Stimulated activated CD4-positive, alpha-beta T cell treated with anti-CD3 and anti-CD28 coated beads, Interleukin-15, amount 100 ng/mL, for 1 hour (primary cell): ENCODE results near the gene DCAF10.
A peak's percentile ranks its signal among the peaks of the same experiment; 100 is the strongest.
"Not testable (repeated sequence)": the region's sequence is repeated elsewhere in the genome, so short reads cannot be mapped to it uniquely, and the experiment has no call there.

Source experiments
- DNase-seq, 2 donors: peaks; one replicate each; pipeline ENCODE4 v3.0.0-alpha.2; 2020; ENCODE audit warnings: low read depth in 1 of 2, low spot score in 1 of 2

DCAF10 gene

DNA sequence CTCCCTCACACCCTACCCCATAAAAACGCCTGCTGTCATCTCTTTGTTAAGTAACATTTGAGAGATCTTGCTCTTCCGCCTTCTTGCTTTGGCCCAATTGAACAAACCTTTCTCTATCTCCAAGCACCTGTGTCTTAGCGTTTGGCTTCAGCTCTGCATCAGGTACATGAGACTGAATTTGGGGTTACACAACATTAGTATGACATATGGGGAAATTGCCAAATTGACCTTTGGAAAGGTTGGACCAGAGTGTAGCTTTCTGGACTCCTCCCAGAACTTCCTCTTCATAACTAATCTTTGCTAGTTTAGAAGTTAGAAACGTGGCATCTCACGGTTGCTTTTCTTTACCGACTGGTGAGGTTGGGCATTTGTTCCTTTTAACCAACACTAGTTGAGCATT, 12.3 kb upstream of the DCAF10 start:
- no peak for DNase-seq

DNA sequence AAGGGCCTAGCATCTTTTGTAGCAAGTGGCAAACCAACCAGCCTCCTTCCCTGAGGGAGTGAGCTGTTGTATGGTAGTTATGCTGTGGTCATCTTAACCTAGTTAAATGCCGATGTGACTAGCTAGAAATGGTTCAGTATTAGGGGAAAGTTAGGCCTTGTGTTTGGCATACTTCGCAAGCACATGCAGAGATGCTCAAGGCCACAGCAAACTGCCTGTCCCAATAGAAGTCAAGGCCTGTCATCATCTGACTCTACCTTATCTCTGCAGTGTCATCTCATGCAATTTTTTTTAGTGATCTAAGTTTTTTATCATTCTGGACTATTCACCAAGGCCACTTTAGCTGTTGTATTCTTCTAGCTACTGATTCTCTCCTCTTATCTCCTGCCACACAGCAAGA, 10.5 kb upstream of the DCAF10 start:
- DNase-seq = no peak

DNA sequence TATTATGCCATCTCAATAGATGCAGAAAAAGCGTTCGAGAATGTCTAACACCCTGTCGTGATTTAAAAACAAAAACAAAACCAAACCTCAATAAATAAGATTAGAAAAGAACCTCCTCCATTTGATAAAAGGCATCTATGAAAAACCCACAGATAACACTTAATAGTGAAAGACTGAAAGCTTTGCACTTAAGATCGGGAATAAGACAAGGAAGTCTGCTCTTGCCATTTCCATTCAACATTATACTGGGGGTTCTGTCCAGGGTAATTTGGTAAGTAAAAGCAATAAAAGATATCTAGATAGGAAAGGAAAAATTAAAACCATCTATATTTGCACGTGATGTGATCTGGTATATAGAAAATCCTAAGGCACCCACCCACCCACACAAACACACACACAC, 8.5 kb upstream of the DCAF10 start:
- no peak for DNase-seq

DNA sequence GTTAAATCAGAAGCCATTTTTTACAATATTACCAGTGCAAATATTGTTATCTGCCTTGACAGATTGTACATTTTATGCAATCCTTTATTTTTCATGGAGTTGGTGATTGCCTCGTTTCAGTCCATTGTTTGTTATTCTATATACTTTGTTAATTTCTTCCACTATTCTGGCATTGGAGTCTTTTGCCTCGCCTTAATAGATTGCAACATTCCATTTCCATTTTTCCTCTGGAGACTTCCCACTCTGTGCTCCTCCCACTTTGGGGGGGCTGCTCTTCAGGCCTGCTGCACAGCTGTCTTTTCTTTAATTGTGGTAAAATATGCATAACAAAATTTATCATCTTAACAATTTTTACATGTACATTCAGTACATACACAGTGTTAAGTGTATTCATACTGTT, 4.4 kb upstream of the DCAF10 start:
- DNase-seq = no peak

DNA sequence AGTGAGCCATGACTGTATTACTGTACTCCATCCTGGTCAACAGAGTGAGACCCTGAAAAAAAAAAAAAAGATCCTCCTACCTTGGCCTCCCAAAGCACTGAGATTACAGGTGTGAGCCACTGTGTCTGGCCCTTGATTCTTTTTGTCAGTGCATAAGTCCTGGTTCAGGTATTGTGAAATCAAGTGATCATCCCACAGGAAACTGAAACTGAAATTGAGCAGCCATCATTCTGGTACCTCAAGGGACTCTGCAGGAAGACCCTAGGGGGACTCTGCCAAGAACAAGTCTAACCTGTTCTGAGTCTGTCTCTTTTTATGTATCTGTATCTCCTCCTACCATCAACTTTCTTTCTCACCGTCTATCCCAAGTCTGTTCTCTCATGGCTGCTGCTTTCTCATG, 1.9 kb upstream of the DCAF10 start:
- DNase-seq = no peak

DNA sequence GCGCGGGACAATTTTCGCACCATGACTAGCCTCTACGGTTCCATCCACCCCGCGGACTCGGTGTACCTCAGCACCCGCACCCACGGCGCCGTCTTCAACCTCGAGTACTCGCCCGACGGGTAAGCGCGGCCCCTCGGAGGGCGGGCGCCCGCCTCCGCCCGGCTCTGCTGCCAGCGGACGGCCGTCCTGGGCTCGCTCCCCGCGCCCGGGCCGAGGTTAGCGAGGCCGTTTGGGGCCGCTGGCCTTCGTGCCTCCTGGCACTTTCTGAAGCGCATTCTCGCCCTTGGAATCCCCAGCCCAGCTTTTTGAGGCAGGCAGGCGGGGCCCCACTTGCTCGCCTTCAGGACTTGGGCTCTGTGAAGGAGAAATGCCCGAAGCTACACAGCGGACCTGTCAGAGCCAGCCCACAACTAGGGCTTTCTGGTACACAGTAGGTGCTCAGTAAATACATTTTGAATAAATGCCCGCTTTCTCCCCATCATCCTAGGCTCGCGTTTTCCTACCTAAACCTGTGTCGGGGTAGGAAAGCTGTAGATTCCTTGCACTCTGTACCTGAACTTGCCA, 772 bp downstream of the DCAF10 start:
- DNase-seq = peak; percentile 9 to 23

DNA sequence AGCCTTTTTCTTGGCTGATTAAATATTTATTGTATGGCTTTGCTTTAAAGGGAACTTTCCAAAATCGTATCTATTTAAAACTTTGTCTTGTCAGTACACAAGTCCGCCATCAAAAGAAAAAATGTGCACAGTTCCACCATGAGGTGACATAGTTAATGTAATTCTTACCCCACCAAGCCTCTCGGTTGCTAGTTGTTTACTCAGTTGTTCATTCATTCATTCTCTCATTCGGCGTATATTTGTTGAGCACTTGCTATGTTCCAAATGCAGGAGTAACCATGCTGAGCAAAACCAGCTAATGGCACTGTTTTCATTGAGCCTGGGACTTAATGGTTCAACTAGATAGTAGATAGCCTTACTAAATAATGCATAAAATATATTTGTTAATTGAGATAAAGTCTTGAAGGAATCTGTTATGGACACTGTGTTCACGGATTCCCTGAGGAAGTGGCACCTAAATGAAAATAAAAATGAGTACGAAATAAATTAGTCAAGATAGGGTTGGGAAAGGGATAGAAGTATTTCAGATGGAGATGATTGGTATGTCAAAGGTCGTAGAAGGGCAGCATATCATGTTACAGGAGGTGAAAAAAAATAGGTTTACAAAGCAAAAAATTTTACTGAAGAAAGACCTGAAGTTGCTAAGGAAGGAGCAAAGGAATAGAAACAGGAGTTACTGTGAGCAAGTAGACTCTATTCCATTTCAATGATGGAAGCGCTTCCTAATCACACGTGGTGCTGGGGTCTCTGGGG, 1.5 kb downstream of the DCAF10 start:
- no peak for DNase-seq

DNA sequence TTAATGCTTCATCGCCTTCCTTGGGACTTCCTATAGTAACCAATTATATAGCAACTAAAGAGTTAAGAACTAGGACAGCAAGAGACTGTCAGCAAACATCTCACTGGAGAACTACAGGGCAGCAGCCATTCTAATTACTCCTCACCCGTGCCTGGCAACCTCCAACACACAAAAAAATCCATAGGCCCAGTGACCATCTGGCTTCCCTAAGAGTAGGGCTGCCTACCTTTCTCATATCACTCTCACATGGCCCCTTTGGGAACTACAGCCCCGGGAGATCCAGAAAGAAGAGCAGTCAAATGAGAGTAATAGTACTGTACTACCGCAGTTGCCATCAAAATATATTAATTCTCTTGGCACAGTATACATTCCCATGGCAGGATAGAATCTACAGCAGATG, 5.7 kb downstream of the DCAF10 start:
- DNase-seq = no peak

DNA sequence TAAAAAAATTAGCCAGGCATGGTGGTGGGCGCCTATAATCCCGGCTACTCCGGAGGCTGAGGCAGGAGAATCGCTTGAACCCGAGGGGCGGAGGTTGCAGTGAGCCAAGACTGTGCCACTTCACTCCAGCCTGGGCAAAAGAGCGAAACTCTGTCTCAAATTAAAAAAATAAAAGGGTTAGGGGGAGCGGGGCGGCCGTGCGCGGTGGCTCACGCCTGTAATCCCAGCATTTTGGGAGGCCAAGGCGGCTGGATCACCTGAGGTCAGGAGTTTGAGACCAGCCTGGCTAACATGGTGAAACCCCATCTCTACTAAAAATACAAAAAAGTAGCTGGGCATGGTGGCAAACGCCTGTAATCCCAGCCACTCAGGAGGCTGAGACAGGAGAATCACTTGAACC, 9.1 kb downstream of the DCAF10 start:
- DNase-seq = not testable (repeated sequence)

DNA sequence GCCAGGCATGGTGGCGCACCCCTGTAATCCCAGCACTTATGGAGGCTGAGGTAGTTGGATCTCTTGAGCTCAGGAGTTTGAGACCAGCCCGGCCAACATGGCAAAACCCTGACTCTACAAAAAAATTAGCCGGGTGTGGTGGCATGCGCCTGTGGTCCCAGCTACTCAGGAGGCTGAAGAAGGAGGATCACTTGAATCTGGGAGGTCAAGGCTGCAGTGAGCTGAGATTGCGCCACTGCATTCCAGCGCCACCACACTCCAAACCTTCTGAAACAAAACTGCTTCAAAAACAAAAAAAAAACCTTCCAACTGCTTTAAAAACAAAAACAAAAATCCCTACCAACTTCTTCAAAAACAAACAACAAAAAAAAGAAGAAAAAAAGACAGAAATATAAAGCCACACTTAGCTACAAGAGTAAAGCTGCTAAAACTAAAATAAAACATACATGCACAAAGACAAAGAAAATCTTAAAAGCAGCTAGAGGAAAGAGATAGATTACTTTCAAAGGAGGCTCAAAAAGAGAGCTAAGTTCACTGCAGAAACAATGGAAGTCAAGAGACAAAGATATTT, 11.4 kb downstream of the DCAF10 start:
- DNase-seq = no peak

DNA sequence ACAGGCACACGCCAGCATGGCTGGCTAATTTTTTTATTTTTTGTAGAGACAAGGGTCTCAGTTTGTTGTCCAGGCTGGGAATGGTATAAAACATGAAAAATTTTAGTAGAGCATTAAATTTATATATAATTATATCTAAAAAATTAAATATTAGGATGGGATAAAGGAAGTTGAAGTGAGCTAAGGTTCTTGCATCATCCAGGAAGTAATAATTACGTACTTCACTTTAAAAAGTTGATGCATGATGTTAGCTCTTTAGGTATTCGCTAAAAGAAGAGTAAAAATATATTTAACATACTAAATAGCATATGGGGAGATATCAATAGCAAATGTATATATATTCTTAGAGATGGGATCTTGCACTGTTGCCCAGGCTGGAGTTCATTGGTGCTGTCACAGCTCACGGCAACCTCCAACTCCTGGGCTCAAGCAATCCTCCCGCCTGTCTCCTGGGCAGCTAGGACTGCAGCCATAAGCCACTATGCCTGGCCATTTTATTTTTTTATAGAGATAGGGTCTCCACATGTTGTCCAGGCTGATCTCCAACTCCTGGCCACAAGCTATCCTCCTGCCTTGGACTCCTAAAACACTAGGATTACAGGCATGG, 12.3 kb downstream of the DCAF10 start:
- no peak for DNase-seq

DNA sequence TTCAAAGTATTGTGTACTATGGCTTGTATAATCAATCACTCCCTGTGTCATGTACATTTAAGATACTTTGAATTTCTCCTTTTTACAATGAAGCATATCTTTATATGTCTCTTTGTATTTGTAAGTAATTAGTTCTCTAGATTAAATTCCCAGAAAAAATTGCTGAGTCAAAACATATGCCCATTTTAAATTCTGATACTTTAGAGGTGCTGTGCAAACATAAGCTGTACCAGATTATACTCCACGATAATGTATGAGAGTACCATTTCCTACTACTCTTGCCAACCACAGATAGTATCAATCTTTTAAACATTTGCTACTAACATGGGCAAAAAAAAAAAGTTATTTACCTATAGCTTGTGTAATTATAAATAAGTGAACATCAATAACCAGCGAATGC, 18.3 kb downstream of the DCAF10 start:
- DNase-seq = no peak

DNA sequence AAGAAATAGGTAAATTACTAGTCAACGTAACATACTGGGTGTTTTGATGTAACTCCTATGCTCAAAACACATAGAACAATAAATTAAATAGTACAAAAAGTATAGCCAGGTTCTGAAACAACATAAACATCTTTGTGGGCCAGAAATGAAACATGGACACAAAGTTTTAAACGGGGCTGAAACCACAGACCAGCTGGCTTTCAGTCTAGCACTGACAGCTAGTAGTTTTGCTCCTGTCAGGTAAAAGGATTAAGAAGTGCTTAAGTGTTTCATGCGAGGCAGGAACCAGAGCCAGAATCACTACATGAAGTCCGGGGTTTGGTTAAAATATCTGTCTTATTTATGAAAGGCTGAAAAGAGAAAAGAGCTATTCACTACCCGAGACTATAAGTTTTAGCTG, 19.5 kb downstream of the DCAF10 start:
- no peak for DNase-seq

DNA sequence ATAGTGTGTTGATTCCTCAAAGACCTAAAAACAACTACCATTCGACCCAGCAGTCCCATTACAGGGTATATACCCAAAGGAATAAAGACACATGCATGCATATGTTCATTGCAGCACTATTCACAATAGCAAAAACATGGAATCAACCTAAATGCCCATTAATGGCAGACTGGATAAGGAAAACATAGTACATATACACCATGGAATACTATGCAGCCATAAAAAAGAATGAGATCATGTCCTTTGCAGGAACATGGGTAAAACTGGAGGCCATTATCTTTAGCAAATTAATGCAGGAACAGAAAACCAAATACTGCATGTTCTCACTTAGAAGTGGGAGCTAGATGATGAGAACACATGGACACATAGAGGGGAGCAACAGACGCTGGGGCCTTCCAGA, 24.6 kb downstream of the DCAF10 start:
- not testable (repeated sequence) for DNase-seq

DNA sequence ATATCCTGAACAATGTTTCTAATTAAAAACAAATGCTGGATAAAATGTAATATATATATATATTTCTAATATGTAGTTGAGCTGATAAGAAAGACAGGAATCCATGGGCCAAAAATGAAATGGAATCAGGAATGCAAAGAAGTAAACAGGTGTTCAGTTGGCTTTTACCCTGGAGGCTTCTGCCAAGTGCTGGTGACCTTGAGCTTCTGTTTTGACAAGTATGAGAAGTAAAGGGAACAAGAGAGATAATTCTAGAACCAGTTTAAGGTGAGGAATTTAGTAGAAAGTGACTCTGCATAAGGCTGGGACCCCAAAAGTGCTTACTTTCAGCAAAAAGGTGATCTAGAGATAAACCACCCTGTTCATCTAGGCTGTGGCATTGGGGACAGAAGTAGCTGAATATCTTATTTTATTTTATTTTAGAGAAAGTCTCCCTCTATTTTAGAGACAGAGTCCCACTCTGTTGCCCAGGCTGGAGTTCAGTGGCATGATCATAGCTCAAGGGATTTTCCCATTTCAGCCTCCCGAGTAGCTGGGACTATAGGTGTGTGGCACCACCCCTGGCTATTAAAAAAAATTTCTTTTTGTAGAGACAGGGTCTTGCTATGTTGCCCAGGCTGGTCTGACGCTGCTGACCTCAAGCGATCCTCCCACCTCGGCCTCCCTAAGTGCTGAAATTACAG, 27.0 kb downstream of the DCAF10 start:
- no peak for DNase-seq

DNA sequence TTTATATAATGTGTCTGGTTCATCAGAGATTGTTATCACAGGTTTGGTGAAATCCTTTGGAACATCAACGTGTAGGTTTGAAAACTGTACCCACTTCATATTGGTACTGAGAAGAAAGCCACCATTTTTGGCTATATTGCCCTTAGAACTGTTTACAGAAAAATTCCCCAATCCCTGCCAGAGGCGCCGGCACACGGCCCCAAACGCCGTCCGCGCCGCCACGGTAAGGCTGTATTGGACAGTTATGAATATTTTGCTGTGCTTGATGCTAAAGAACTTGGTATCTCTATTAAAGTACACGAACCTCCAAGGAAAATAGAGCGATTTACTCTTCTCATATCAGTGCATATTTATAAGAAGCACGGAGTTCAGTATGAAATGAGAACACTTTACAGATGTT, 35.2 kb downstream of the DCAF10 start:
- no peak for DNase-seq

DNA sequence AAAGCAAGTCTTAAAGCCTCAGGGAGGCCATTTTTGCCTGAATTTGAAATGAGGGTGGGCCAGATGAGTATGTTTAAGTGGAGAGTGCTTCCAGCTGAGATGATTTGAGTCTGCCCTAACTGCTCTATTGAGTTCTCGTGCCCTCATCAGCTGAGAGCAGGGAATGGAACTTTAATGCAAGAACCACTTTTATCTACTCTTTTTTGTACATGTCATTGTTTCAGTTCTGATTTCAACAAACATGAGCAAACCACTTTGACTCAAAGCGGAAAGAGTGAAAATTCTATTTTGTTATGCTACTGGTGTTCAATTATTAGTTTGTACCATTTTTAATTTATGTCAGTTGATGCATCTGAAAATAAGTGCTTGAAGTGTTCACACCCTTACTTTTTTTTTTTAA, 35.8 kb downstream of the DCAF10 start:
- no peak for DNase-seq

DNA sequence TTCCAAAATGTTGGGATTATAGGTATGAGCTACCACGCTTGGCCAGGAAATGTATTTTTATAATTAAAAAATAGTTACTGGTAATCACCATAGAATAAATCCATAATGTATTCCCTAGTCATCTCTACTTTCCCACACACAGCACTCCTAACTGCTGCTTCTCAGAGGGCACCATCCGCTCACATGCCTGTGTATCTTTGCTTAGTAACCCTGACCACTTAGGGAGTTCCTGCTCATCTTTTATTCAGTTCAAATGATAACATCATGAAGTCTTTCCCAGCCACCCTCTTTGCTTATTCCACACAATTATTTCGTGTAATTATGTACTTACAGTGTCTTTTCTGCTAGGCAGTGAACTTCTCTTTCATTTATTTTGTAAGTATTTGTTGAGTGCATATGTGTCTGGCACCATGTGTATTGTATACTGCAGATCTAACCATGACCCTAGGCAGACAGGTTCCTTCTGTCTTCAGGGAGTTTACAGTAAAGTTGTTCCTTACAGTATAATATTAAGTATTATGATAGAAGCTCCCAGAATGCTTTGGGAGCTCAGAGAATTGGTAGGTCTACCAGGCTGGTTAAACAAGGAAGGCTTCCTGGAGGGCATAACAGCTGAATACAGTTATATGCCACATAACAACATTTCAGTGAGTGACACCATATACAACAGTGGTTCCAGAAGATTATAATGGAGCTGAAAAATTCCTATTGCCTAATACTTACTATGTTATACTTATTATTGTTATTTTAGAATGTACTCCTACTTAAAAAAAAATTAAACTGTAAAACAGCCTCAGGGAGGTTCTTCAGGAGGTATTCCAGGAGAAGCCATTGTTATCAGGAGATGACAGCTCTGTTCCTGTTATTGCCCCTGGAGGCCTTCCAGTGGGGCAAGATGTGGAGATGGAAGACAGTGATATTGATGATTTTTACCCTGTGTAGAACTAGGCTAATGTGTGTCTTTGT, 39.2 kb downstream of the DCAF10 start:
- no peak for DNase-seq

DNA sequence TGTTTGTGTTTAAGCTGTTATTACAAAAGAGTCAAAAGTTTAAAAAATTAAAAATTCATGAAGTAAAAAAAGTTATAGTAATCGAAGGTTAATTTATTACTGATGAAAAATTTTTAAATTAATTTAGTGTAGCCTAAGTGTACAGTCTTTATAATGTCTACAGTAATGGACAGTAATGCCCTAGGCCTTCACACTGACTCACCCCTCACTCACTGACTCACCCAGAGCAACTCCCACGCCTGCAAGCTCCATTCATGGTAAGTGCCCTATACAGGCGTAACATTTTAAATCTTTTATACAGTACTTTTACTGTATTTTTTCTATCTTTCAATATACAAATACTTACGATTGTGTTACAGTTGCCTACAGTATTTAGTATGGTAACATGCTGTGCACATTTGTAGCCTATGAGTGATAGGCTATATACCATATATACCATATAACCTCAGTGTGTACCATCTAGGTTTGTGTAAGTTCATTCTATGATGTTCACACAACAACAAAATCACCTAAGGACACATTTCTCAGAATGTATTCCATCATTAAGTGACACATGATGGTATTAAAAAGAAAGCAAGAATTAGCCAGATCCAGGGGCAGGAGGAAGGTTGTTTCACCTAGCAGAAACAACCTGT, 40.1 kb downstream of the DCAF10 start:
- no peak for DNase-seq

DNA sequence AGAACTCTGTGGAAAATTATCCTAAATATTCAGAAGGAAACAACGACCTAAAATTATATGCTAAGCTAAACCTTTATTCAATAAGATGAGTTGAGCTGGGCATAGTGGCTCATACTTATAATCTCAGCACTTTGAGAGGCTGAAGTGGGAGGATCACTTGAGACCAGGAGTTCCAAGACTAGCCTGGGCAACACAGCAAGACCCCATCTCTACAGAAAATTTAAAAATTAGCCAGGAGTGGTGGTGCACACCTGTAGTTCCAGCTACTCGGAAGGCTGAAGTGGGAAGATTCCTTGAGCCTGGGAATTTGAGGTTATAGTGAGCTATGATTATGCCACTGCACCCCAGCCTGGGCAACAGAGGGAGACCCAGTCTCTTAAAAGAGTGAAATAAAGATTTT, 51.6 kb downstream of the DCAF10 start:
- no peak for DNase-seq
